K562 (cell line): Measurements from ENCODE around the gene PRR14L. TPM values are rescaled to one million over a fixed set of nuclear protein-coding genes. Genes with fewer than 3 reads are reported as not detected.
A peak's percentile ranks its signal among the peaks of the same experiment; 100 is the strongest.

Source experiments
- CBFA2T3 ChIP-seq: fragments of 450-650 bp; IDR thresholded peaks from 2 replicates; pipeline ENCODE4 v1.6.1; 2017
- ELF4 ChIP-seq: fragments of 450-650 bp; formaldehyde crosslinking; IDR thresholded peaks from 2 replicates; pipeline ENCODE4 v1.4.0; 2022; ENCODE audit warnings: missing genetic modification characterization
- FUS ChIP-seq: fragments of 200-400 bp; formaldehyde crosslinking; optimal IDR thresholded peaks from 2 replicates; pipeline ENCODE3; 2017; ENCODE audit warnings: low read depth, low read length
- NR1H2 ChIP-seq: sonication (generic); formaldehyde crosslinking; IDR thresholded peaks from 2 replicates; pipeline ENCODE4 v1.4.0; 2020; ENCODE audit warnings: mild to moderate bottlenecking, missing genetic modification reagents
- NR2F6 ChIP-seq: fragments of 450-650 bp; formaldehyde crosslinking; IDR thresholded peaks from 2 replicates; pipeline ENCODE4 v1.4.0; 2020; ENCODE audit warnings: mild to moderate bottlenecking
- SMARCC2 ChIP-seq: fragments of 450-650 bp; IDR thresholded peaks from 2 replicates; pipeline ENCODE4 v1.6.1; 2017; ENCODE audit warnings: antibody characterized with exemption, moderate library complexity, mild to moderate bottlenecking, low read depth
- SMARCE1 ChIP-seq: fragments of 450-650 bp; IDR thresholded peaks from 2 replicates; pipeline ENCODE4 v1.7.1; 2016; ENCODE audit warnings: mild to moderate bottlenecking
- STAT5B ChIP-seq: fragments of 250-450 bp; sonication (Bioruptor Pico); IDR thresholded peaks from 2 replicates; pipeline ENCODE4 v1.8.0; 2021; ENCODE audit warnings: mild to moderate bottlenecking, inconsistent platforms
- TARDBP ChIP-seq: fragments of 450-650 bp; IDR thresholded peaks from 2 replicates; pipeline ENCODE4 v1.6.1; 2016
- TBL1XR1 ChIP-seq, 2 experiments: IDR thresholded peaks; 2 replicates each; pipeline ENCODE4 v1.6.1; 2012; ENCODE audit warnings: improper control_type of control experiment in 2 of 2, low read length in 2 of 2, mild to moderate bottlenecking in 1 of 2
- TBP ChIP-seq: optimal IDR thresholded peaks from 2 replicates; pipeline ENCODE3; 2011; ENCODE audit warnings: low read depth, low read length, improper control_type of control experiment
- TGIF2 ChIP-seq: sonication (generic); formaldehyde crosslinking; IDR thresholded peaks from 2 replicates; pipeline ENCODE4 v1.8.1; 2022; ENCODE audit warnings: mild to moderate bottlenecking, missing genetic modification reagents, moderate library complexity
- ZBTB8A ChIP-seq: fragments of 450-650 bp; IDR thresholded peaks from 2 replicates; pipeline ENCODE4 v1.6.1; 2018; ENCODE audit warnings: mild to moderate bottlenecking, moderate library complexity; ENCODE audit not compliant: partially characterized antibody
- ZNF175 ChIP-seq: fragments of 200-800 bp; sonication (Bioruptor generic); IDR thresholded peaks from 2 replicates; pipeline ENCODE4 v1.6.1; 2016; ENCODE audit warnings: low read depth, mild to moderate bottlenecking, missing genetic modification characterization, missing compliant biosample characterization
- ZNF3 ChIP-seq: fragments of 250-450 bp; sonication (Bioruptor Pico); IDR thresholded peaks from 2 replicates; pipeline ENCODE4 v1.5.0; 2021; ENCODE audit warnings: mild to moderate bottlenecking, moderate library complexity
- ZNF717 ChIP-seq: fragments of 250-450 bp; sonication (Bioruptor Pico); IDR thresholded peaks from 2 replicates; pipeline ENCODE4 v1.5.0; 2021
- ZNF766 ChIP-seq: fragments of 200-800 bp; sonication (Bioruptor generic); conservative IDR thresholded peaks from 2 replicates; pipeline ENCODE4 v1.6.1; 2016; ENCODE audit warnings: missing genetic modification characterization, missing compliant biosample characterization
- ZNF785 ChIP-seq: fragments of 250-450 bp; sonication (Bioruptor Pico); IDR thresholded peaks from 2 replicates; pipeline ENCODE4 v1.4.0; 2020; ENCODE audit warnings: mild to moderate bottlenecking
- polyA plus RNA-seq, 8 experiments: library from polyadenylated mRNA; depleted of rRNA in 4 of 8; stranded (reverse) in 5 of 8; unstranded in 3 of 8; fragments of >200 nt; fragmentation: Nextera tagmentation in 2 of 8; fragmentation: Illumina TruSeq in 1 of 8; extraction: Ambion mirVana in 2 of 8; extraction: Trizol in 1 of 8; gene quantifications; 2 replicates each; pipeline versions ENCODE4 v1.2.1 to v1.2.3, GENCODE V29; 2011 to 2014; ENCODE audit warnings: inconsistent platforms in 1 of 8, missing spikeins in 1 of 8
- total RNA-seq, 7 experiments: library from RNA; depleted of rRNA in 6 of 7; stranded (reverse); fragments of >200 nt in 6 of 7; fragmentation: Illumina TruSeq in 2 of 7; extraction: Trizol in 2 of 7; gene quantifications; 2 replicates each; pipeline versions ENCODE4 v1.2.1 to v1.2.3, GENCODE V29; 2011 to 2021; ENCODE audit warnings: low replicate concordance in 1 of 7
- TF ChIP-seq, protein P1 (sequence below): fragments of 450-650 bp; IDR thresholded peaks from 2 replicates; pipeline ENCODE4 v1.6.1; 2016; ENCODE audit warnings: borderline replicate concordance
- TF ChIP-seq, protein P2 (sequence below): sonication (generic); formaldehyde crosslinking; IDR thresholded peaks from 2 replicates; pipeline ENCODE4 v1.8.1; 2022; ENCODE audit warnings: missing genetic modification reagents
- TF ChIP-seq, protein P3 (sequence below): fragments of 450-650 bp; IDR thresholded peaks from 2 replicates; pipeline ENCODE4 v1.6.1; 2016; ENCODE audit warnings: low read depth, mild to moderate bottlenecking, moderate library complexity
- TF ChIP-seq, protein P4 (sequence below): fragments of 450-650 bp; IDR thresholded peaks from 2 replicates; pipeline ENCODE4 v1.6.1; 2018; ENCODE audit not compliant: partially characterized antibody
- TF ChIP-seq, protein P5 (sequence below): fragments of 450-650 bp; formaldehyde crosslinking; IDR thresholded peaks from 2 replicates; pipeline ENCODE4 v1.4.0; 2020; ENCODE audit warnings: mild to moderate bottlenecking, moderate library complexity

PRR14L gene
- total and polyA plus RNA-seq, 9 of the 15 experiments (the other 6 are each of a cell fraction or from before 2014, with no cell fraction given): 2.8 to 36.3 (median 12.3) TPM

DNA sequence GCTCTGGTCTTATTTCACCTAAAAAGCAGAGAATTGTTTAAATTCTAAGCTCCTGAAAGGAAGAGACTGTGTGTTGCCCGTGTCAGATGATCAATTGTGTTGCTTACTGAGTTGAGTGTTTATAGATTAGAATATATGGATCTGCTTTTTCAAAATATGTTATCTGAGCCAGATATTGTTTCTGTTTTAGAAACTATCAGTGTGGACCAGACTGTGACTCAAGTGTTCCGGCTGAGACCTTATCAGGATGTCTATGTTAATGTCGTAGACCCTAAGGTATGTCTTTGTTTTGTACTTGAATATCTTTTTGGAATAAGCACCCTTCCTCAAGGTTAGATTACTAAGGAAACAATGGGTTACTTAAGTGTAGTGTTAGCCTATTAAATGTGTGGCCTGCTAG is 14.9 kb upstream of the PRR14L start (continued):
- TF ChIP-seq SMARCC2: no peak
- TF ChIP-seq ZNF175 (CRISPR knock-in tag): no peak
- TF ChIP-seq, protein P1, sequence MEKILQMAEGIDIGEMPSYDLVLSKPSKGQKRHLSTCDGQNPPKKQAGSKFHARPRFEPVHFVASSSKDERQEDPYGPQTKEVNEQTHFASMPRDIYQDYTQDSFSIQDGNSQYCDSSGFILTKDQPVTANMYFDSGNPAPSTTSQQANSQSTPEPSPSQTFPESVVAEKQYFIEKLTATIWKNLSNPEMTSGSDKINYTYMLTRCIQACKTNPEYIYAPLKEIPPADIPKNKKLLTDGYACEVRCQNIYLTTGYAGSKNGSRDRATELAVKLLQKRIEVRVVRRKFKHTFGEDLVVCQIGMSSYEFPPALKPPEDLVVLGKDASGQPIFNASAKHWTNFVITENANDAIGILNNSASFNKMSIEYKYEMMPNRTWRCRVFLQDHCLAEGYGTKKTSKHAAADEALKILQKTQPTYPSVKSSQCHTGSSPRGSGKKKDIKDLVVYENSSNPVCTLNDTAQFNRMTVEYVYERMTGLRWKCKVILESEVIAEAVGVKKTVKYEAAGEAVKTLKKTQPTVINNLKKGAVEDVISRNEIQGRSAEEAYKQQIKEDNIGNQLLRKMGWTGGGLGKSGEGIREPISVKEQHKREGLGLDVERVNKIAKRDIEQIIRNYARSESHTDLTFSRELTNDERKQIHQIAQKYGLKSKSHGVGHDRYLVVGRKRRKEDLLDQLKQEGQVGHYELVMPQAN: no peak
- TF ChIP-seq TGIF2: no peak
- TF ChIP-seq STAT5B (CRISPR knock-in tag): no peak
- no peak for TF ChIP-seq ELF4 (CRISPR knock-in tag)
- no peak for TF ChIP-seq ZNF717
- TF ChIP-seq, protein P2, sequence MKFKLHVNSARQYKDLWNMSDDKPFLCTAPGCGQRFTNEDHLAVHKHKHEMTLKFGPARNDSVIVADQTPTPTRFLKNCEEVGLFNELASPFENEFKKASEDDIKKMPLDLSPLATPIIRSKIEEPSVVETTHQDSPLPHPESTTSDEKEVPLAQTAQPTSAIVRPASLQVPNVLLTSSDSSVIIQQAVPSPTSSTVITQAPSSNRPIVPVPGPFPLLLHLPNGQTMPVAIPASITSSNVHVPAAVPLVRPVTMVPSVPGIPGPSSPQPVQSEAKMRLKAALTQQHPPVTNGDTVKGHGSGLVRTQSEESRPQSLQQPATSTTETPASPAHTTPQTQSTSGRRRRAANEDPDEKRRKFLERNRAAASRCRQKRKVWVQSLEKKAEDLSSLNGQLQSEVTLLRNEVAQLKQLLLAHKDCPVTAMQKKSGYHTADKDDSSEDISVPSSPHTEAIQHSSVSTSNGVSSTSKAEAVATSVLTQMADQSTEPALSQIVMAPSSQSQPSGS (CRISPR knock-in tag): no peak
- TF ChIP-seq NR2F6 (CRISPR knock-in tag): no peak
- TF ChIP-seq, protein P3, sequence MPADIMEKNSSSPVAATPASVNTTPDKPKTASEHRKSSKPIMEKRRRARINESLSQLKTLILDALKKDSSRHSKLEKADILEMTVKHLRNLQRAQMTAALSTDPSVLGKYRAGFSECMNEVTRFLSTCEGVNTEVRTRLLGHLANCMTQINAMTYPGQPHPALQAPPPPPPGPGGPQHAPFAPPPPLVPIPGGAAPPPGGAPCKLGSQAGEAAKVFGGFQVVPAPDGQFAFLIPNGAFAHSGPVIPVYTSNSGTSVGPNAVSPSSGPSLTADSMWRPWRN: no peak
- TF ChIP-seq TARDBP: no peak
- TF ChIP-seq FUS: no peak
- TF ChIP-seq, protein P4, sequence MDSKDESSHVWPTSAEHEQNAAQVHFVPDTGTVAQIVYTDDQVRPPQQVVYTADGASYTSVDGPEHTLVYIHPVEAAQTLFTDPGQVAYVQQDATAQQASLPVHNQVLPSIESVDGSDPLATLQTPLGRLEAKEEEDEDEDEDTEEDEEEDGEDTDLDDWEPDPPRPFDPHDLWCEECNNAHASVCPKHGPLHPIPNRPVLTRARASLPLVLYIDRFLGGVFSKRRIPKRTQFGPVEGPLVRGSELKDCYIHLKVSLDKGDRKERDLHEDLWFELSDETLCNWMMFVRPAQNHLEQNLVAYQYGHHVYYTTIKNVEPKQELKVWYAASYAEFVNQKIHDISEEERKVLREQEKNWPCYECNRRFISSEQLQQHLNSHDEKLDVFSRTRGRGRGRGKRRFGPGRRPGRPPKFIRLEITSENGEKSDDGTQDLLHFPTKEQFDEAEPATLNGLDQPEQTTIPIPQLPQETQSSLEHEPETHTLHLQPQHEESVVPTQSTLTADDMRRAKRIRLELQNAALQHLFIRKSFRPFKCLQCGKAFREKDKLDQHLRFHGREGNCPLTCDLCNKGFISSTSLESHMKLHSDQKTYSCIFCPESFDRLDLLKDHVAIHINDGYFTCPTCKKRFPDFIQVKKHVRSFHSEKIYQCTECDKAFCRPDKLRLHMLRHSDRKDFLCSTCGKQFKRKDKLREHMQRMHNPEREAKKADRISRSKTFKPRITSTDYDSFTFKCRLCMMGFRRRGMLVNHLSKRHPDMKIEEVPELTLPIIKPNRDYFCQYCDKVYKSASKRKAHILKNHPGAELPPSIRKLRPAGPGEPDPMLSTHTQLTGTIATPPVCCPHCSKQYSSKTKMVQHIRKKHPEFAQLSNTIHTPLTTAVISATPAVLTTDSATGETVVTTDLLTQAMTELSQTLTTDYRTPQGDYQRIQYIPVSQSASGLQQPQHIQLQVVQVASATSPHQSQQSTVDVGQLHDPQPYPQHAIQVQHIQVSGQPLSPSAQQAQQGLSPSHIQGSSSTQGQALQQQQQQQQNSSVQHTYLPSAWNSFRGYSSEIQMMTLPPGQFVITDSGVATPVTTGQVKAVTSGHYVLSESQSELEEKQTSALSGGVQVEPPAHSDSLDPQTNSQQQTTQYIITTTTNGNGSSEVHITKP: no peak
- TF ChIP-seq, protein P5, sequence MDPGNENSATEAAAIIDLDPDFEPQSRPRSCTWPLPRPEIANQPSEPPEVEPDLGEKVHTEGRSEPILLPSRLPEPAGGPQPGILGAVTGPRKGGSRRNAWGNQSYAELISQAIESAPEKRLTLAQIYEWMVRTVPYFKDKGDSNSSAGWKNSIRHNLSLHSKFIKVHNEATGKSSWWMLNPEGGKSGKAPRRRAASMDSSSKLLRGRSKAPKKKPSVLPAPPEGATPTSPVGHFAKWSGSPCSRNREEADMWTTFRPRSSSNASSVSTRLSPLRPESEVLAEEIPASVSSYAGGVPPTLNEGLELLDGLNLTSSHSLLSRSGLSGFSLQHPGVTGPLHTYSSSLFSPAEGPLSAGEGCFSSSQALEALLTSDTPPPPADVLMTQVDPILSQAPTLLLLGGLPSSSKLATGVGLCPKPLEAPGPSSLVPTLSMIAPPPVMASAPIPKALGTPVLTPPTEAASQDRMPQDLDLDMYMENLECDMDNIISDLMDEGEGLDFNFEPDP (CRISPR knock-in tag): no peak
- no peak for TF ChIP-seq TBL1XR1 (IDR thresholded peaks at IDR 0.05; ENCODE audit: low read length in 2 of 2)
- peak; percentile 64 for TF ChIP-seq CBFA2T3
- TF ChIP-seq ZNF785 (CRISPR knock-in tag): no peak
- TF ChIP-seq NR1H2 (CRISPR knock-in tag): no peak
- TF ChIP-seq SMARCE1: peak; percentile 46; the same call in 1 of the 2 replicates
- TF ChIP-seq TBP: no peak
- TF ChIP-seq ZBTB8A: no peak
- TF ChIP-seq ZNF766: no peak
- TF ChIP-seq ZNF3: no peak
